ENCODE results near the gene LARP4B. TPM values are rescaled to one million over a fixed set of nuclear protein-coding genes. Genes with fewer than 3 reads are reported as not detected.

Gene LARP4B
- total RNA-seq, 1 donor from 2014 or later, result 90.2 TPM

- no peaks in the 10 kb centered on the region for H3K4me1 Mint-ChIP-seq
- H3K27me3 Mint-ChIP-seq (ENCODE audit: low read depth), result no peaks in the 10 kb centered on the region
- peaks cover 25% of the 10 kb centered on the region for H3K36me3 Mint-ChIP-seq
- peaks cover 1% of the 10 kb centered on the region for H3K9me3 Mint-ChIP-seq
- no peak for DNase-seq (ENCODE audit: low spot score in 2 of 2, unreplicated experiment in 2 of 2)
- no peak overlapping the region for H3K27ac Mint-ChIP-seq
- TF ChIP-seq, protein P1, sequence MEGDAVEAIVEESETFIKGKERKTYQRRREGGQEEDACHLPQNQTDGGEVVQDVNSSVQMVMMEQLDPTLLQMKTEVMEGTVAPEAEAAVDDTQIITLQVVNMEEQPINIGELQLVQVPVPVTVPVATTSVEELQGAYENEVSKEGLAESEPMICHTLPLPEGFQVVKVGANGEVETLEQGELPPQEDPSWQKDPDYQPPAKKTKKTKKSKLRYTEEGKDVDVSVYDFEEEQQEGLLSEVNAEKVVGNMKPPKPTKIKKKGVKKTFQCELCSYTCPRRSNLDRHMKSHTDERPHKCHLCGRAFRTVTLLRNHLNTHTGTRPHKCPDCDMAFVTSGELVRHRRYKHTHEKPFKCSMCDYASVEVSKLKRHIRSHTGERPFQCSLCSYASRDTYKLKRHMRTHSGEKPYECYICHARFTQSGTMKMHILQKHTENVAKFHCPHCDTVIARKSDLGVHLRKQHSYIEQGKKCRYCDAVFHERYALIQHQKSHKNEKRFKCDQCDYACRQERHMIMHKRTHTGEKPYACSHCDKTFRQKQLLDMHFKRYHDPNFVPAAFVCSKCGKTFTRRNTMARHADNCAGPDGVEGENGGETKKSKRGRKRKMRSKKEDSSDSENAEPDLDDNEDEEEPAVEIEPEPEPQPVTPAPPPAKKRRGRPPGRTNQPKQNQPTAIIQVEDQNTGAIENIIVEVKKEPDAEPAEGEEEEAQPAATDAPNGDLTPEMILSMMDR (IDR thresholded peaks at IDR 0.05; ENCODE audit: unreplicated experiment), result no peak
- H3K4me3 Mint-ChIP-seq, result no peak overlapping the region
These were observed 124.9 kb downstream of the LARP4B start for GRCh38 chr10:806451-807162.

GRCh38 chr10:805620-806305 lies 125.7 kb downstream of the LARP4B start:
- TF ChIP-seq, protein P1 (IDR thresholded peaks at IDR 0.05; ENCODE audit: unreplicated experiment), result no peak
- Mint-ChIP-seq H3K27me3 (ENCODE audit: low read depth) (no peaks in the 10 kb centered on the region), H3K4me3 (no peak overlapping the region), H3K27ac (no peak overlapping the region), H3K9me3 (peaks cover 5% of the 10 kb centered on the region), H3K36me3 (peaks cover 25% of the 10 kb centered on the region), H3K4me1 (no peaks in the 10 kb centered on the region)
- no peak for DNase-seq (ENCODE audit: low spot score in 2 of 2, unreplicated experiment in 2 of 2)

- H3K27me3 Mint-ChIP-seq (ENCODE audit: low read depth), result no peaks in the 10 kb centered on the region
- H3K4me3 Mint-ChIP-seq, result no peak overlapping the region
- no peak overlapping the region for H3K27ac Mint-ChIP-seq
- TF ChIP-seq, protein P1 (IDR thresholded peaks at IDR 0.05; ENCODE audit: unreplicated experiment), result no peak
- no peak for DNase-seq (ENCODE audit: low spot score in 2 of 2, unreplicated experiment in 2 of 2)
- H3K4me1 Mint-ChIP-seq, result no peaks in the 10 kb centered on the region
- H3K9me3 Mint-ChIP-seq, result peaks cover 11% of the 10 kb centered on the region
- peaks cover 29% of the 10 kb centered on the region for H3K36me3 Mint-ChIP-seq
These were observed 126.5 kb downstream of the LARP4B start for GRCh38 chr10:804787-805619.

DNA sequence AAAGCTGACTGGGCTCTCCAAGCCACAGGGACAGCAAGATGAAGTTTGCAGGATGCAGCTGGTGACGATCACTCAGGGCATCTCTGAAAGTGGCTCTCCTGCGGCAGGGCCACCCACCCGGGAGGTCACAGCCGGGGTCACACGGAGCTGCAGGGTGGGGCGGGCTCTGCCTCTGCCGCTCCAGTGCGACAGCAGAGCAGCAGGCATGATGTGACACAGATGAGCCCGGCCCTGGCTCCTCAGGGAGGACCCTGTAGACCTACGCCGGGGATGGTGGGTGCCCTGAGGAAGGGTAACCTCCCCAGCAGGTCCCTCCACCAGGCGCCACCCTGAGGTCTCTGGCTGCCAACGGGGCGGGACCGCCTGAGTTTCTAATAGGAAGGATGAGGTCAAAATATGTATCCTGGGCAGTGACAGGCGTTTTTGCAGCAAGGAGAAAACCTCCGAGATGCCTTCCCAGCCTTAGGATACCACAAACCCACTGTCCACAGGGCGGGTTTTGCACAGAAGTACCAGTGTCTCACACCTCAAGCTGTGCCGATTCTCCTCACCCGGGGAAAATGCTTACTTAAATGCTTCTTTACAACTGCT lies 127.2 kb downstream of the LARP4B start:
- no peaks in the 10 kb centered on the region for H3K27me3 Mint-ChIP-seq (ENCODE audit: low read depth)
- H3K4me3 Mint-ChIP-seq, result no peak overlapping the region
- TF ChIP-seq, protein P1 (IDR thresholded peaks at IDR 0.05; ENCODE audit: unreplicated experiment), result no peak
- H3K27ac Mint-ChIP-seq, result no peak overlapping the region
- no peak for DNase-seq (ENCODE audit: low spot score in 2 of 2, unreplicated experiment in 2 of 2)
- peaks cover 18% of the 10 kb centered on the region for H3K9me3 Mint-ChIP-seq
- H3K36me3 Mint-ChIP-seq, result peaks cover 34% of the 10 kb centered on the region
- H3K4me1 Mint-ChIP-seq, result no peaks in the 10 kb centered on the region

DNA sequence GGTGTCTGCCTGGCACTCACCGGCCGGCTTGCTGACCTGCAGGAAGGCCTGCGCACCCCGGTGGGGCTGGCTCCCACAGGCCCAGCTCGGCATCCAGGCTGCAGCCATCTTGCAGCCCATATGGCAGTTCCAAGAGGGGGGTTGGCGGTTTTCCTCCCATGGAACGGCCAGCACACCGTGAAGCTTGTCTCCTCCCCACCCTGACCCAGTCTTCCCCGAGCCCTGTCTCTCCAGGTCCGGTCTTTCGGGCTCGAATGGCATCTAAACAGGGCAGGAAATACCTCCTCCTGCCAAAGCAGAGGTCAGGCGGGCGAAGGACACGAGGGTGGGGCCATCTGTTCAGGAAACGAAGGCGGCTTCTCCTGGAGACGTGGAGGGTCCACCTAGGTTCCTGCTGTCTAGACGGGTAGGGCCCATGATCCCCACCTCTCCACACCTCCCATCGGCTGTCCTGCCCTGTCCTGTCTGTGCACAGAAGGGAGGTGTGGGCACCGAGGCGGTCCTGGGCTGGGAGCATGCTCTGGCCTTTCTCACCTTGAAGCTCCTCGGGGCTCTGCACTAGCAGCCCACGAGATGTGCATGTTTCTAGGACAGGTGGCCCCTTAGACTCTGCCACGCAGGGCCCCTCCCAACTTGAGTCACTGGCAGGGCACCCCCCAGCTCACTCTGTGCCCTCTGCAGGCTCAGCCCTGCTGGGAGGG lies 128.3 kb downstream of the LARP4B start:
- Mint-ChIP-seq H3K27ac (no peak overlapping the region), H3K9me3 (peaks cover 29% of the 10 kb centered on the region), H3K4me3 (no peak overlapping the region), H3K27me3 (ENCODE audit: low read depth) (no peaks in the 10 kb centered on the region), H3K4me1 (no peaks in the 10 kb centered on the region), H3K36me3 (peaks cover 35% of the 10 kb centered on the region)
- TF ChIP-seq, protein P1 (IDR thresholded peaks at IDR 0.05; ENCODE audit: unreplicated experiment), result no peak
- DNase-seq (ENCODE audit: low spot score in 2 of 2, unreplicated experiment in 2 of 2), result no peak

Measured in mesothelial cell of epicardium (in vitro differentiated cells).